Measurements from ENCODE around the gene BMF.

DNA sequence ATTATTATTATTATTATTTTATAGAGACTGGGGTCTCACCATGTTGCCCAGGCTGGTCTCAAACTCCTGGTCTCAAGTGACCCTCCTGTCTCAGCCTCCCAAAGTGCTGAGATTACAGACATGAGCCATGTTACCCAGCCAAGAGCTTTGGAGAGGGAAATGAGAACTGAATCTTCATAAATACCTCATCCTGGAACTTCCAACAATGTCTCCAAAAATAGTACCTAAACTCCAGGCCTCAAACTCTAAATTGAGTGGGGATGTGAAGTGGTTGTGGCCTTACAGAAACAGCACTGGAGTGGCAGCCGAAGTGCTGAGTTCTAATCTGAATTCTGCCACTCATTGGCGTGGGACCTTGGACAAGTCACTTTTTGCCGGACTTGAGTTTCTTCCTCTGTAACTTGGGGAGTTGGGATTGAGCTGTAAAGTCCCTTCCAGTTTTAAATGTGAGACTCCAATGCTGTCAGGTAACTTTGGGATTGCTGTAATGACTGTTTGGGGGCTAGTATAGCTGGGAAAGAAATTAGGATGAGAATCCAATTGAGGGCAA is 59.7 kb downstream of the BMF start:
- TF ChIP-seq, protein P1, sequence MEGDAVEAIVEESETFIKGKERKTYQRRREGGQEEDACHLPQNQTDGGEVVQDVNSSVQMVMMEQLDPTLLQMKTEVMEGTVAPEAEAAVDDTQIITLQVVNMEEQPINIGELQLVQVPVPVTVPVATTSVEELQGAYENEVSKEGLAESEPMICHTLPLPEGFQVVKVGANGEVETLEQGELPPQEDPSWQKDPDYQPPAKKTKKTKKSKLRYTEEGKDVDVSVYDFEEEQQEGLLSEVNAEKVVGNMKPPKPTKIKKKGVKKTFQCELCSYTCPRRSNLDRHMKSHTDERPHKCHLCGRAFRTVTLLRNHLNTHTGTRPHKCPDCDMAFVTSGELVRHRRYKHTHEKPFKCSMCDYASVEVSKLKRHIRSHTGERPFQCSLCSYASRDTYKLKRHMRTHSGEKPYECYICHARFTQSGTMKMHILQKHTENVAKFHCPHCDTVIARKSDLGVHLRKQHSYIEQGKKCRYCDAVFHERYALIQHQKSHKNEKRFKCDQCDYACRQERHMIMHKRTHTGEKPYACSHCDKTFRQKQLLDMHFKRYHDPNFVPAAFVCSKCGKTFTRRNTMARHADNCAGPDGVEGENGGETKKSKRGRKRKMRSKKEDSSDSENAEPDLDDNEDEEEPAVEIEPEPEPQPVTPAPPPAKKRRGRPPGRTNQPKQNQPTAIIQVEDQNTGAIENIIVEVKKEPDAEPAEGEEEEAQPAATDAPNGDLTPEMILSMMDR (IDR thresholded peaks at IDR 0.05) = no peak
- TF ChIP-seq POLR2A (IDR thresholded peaks at IDR 0.05) = no peak
